ENCODE data around the gene SLC39A5. TPM values are rescaled to one million over a fixed set of nuclear protein-coding genes. Genes with fewer than 3 reads are reported as not detected.

The SLC39A5 gene
- total RNA-seq, 3 donors from 2014 or later = 88.4 to 298 (median 129) TPM

GRCh38 chr12:56205445-56205844, 24.4 kb upstream of the SLC39A5 start:
- no peak for DNase-seq
- Histone ChIP-seq H3K4me1 (ENCODE audit: low read depth) (no peaks in the 10 kb centered on the region), H3K4me3 (no peak overlapping the region), H3K9me3 (no peaks in the 10 kb centered on the region), H3K36me3 (ENCODE audit: low read depth) (no peaks in the 10 kb centered on the region)
- intact Hi-C loops (cut with DNase I, micrococcal nuclease) = no loop called here
- ATAC-seq = no peak
- no peak for TF ChIP-seq CTCF (IDR thresholded peaks at IDR 0.05)

- H3K36me3 ChIP-seq (ENCODE audit: low read depth) = no peaks in the 10 kb centered on the region
Measured at GRCh38 chr12:56206452-56207166, 23.2 kb upstream of the SLC39A5 start.

GRCh38 chr12:56208006-56208405, 21.8 kb upstream of the SLC39A5 start:
- Histone ChIP-seq H3K4me3 (no peak overlapping the region), H3K4me1 (ENCODE audit: low read depth) (no peaks in the 10 kb centered on the region), H3K9me3 (no peaks in the 10 kb centered on the region), H3K36me3 (ENCODE audit: low read depth) (no peaks in the 10 kb centered on the region)
- TF ChIP-seq CTCF (IDR thresholded peaks at IDR 0.05) = no peak
- DNase-seq (no peak), ATAC-seq (peak; percentile 25)
- intact Hi-C loops (cut with DNase I, micrococcal nuclease) = no loop called here

More at GRCh38 chr12:56206452-56207166, 23.2 kb upstream of the SLC39A5 start:
- peak; percentile 87 for ATAC-seq
- H3K4me3 ChIP-seq = no peak overlapping the region
- peak in 2 of 3 donors; percentile 71 to 85 for DNase-seq
- H3K4me1 ChIP-seq (ENCODE audit: low read depth) = no peaks in the 10 kb centered on the region
- peak; percentile 42 for TF ChIP-seq CTCF (IDR thresholded peaks at IDR 0.05)
- H3K9me3 ChIP-seq = no peaks in the 10 kb centered on the region
- intact Hi-C loops (cut with DNase I, micrococcal nuclease) = no loop called here

- no peak for DNase-seq
- H3K36me3 ChIP-seq (ENCODE audit: low read depth) = no peaks in the 10 kb centered on the region
- H3K4me1 ChIP-seq (ENCODE audit: low read depth) = no peaks in the 10 kb centered on the region
- no peak for TF ChIP-seq CTCF (IDR thresholded peaks at IDR 0.05)
- H3K4me3 ChIP-seq = no peak overlapping the region
- intact Hi-C loops (cut with DNase I, micrococcal nuclease) = no loop called here
- ATAC-seq = no peak
- no peaks in the 10 kb centered on the region for H3K9me3 ChIP-seq
Measured at GRCh38 chr12:56212361-56212760, 17.5 kb upstream of the SLC39A5 start.

GRCh38 chr12:56213878-56214277, 16.0 kb upstream of the SLC39A5 start:
- TF ChIP-seq CTCF (IDR thresholded peaks at IDR 0.05) = no peak
- Histone ChIP-seq H3K4me1 (ENCODE audit: low read depth) (no peaks in the 10 kb centered on the region), H3K9me3 (no peaks in the 10 kb centered on the region), H3K36me3 (ENCODE audit: low read depth) (no peaks in the 10 kb centered on the region), H3K4me3 (no peak overlapping the region)
- intact Hi-C loops (cut with DNase I, micrococcal nuclease) = no loop called here
- ATAC-seq (no peak), DNase-seq (no peak)
